ENCODE data around the gene LMBRD2.

Gene LMBRD2

DNA sequence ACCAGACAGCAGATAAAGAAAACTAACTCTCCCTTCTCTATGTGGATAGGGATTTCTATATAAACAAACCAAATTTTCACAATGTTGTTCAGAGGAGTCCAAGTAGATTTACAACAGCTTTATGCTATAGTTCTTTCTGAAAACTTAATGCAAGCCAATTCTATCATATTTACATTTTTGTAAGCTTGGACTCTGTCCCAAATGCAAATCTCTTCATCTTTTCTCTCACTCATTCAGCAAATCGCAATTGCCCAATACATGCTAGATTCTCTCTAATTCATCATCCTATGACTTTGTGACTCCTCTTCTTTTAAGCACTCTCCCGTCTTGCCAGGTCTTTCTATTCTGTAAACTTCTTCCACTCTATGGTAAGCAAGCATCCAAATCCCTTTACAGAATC, 45.9 kb downstream of the LMBRD2 start:
- DNase-seq (ENCODE audit: low read depth in 2 of 2): no peak

DNA sequence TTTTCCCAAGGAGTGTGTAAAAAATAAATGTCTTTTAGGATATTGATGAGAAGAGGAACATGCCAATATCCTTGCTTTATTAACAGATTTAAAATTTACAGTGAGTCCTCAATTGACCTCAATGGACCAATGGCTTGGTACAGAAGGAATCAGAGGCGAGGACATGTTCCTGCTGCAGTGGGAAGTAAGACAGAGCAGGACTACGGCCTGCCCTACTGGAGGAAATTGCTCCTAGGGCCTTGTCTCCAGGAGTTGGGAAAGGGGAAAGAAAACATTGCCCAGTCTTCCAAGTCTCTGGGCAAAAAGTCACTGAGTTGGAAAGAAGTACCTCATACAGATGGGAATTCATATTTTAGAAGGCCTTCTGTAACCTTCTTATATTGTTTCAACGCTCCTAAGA, 51.9 kb downstream of the LMBRD2 start:
- no peak for DNase-seq (ENCODE audit: low read depth in 2 of 2)

DNA sequence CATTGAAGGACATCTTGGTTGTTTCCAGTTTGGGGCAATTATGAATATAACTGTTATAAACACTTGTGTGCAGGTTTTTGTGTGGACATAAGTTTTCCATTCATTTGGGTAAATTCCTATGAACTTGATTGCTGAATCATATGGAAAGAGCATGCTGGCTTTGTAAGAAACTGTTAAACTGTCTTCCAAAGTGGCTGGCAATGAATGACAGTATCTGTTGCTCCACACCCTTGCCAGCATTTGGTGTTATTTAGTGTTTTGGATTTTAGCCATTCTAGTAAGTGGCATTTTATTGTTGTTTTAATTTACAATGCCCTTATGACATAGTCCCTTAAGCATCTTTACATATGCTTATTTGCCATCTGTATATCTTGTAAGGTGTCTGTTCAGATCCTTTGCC, 55.2 kb downstream of the LMBRD2 start:
- no peak for DNase-seq (ENCODE audit: low read depth in 2 of 2)

DNA sequence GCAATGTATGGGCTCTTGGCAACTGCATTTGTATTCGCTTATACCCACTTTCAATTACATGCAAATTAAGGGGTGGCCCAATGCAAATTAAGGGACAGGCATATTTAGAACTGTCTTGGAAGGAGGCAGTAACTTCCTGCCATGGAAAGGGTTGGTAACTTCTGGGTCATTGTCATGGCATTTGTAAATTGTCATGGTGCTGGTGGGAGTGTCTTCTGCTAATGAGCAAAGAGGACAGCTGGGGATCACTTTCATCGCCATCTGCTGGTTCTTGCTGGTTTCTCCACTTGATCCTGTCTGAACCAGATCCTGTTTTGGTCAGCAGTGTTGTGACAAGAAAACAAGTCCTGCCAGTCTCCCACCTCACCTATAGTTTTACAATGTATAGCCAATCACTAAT, 61.7 kb downstream of the LMBRD2 start:
- no peak for DNase-seq (ENCODE audit: low read depth in 2 of 2)

DNA sequence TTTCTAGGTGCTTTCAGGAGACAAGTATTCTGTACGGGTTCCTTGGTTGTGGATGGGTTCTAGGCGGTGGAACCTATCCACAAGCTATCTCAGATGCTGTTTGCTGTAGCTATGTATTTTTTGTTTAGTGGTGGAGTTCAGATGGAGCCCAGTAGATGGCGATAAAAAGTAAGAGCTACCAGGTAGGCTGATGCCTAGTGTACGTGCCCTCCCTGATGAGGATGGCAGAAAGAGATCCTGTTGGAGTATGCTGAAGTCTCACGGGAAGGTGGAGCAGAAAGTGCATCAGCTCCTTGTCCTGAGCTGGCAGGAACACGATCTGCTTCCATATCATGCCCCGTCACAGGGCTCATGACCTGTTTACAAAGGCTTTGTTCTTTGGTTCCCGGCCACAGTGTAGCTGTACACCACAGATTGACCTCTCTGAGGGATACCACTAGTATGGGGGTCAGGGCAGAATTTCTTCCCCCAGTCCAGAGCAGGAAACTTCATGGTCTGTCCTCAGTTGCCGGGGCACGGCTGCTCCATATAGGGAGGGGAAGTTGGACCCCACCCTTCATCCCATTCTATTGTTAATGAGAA, 72.4 kb downstream of the LMBRD2 start:
- DNase-seq (ENCODE audit: low read depth in 2 of 2): no peak

DNA sequence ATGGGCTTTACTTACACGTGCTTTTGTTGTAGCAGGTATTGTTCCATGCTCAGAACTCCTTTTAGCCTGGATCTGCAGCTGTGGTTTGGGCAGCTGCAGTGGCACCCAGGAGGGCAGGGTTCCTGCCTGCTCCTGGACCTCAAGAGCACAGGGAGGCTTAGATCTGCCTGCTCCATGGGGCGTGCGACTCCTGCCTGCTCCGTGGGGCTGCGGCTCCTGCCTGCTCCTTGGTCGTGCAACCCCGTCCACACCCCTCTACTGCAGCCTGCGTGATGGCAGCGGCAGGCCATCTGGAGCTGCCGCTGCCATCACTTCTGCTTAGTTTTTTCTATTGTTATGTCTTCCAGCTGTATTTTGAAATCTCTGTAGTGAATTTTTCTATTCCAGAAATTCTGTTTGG, 73.3 kb downstream of the LMBRD2 start:
- DNase-seq (ENCODE audit: low read depth in 2 of 2): no peak

DNA sequence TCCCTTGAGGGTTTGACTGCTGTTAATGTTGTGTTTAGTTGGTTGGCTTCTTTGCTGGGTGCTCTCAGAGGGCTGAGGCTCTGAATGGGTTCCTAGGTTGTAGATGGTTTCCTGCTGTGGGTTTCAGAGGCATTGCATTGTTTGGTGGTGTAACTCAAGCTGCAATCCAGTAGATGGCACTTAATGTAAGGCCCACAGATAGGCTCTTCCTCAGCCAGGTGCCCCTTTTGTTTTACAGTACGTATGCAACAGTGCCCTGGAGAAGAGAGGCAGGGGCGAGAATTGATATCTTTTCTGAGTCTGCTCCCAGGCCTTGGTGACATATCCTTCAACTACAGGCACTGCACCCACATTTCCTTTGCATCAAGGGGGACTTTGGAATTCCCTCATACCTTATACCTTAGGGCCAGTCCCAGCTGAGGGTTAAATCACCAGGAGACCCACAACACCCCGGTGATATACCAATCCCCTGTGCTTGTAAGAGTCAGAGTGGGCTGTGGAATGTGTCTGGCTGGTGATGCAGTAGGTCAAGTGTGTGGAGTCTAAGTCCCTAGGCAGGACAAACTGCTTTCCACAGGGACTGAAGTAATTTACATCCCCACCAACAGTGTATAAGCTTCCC, 78.0 kb downstream of the LMBRD2 start:
- DNase-seq (ENCODE audit: low read depth in 2 of 2): no peak

DNA sequence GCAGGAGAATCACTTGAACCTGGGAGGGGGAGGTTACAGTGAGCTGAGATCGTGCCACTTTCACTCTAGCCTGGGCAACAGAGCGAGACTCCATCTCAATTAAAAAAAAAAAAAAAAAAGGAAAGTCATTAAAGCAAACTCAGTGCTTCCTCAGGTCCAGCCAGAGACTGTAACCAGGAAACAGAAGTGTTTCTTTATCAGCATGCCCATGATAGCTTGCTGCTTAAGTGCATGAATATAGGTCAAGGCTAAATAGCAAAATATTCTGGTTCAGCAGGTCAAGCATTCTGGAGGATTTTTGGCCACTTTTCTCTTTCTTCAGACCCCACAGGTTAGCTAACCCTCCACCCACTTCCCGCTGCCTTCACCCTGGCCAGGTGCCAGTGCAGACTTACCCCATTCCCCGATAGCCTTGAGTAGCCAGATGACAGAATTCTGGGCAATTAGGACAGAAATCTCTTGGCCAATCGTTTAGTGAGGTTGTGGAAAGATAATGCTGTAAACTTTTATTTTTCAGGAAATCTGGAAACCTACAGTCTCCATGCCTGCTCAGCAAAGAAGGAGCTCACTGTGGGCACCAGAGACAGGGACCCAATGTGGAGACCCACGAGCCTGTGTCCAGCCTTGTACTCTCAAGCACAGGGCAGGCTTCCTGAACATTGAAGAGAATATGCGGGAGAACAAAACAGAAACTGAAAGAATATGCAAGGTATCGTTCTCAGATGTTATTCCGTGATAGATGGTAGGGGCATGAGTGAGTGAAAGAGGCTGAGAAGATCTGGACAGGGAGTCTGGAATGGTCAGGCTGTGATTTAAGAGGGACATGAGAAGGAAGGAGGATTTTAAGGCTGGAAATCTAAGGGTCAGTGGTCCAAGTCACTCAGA, 80.8 kb downstream of the LMBRD2 start:
- no peak for DNase-seq (ENCODE audit: low read depth in 2 of 2)

DNA sequence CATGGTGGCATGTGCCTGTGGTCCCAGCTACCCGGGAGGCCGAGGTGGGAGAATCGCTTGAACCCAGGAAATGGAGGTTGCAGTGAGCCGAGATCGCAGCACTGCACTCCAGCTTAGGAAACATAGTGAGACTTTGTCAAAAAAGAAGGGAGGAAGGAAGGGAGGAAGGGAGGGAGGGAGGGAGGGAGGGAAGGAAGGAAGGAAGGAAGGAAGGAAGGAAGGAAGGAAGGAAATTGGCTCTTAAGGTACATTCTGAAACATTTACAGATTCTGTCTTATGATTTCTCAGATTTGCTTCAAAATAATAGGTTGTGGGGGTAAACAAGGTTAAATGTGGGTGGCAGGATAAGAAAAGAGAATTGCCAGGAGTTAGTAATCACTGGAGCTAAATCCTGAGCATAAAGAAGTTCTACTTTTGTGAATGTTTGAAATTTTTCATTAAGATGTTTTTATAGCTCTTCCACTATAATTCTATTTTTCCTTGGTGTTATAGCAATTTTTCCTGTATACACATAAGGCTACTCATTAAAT, 82.9 kb downstream of the LMBRD2 start:
- DNase-seq (ENCODE audit: low read depth in 2 of 2): no peak

DNA sequence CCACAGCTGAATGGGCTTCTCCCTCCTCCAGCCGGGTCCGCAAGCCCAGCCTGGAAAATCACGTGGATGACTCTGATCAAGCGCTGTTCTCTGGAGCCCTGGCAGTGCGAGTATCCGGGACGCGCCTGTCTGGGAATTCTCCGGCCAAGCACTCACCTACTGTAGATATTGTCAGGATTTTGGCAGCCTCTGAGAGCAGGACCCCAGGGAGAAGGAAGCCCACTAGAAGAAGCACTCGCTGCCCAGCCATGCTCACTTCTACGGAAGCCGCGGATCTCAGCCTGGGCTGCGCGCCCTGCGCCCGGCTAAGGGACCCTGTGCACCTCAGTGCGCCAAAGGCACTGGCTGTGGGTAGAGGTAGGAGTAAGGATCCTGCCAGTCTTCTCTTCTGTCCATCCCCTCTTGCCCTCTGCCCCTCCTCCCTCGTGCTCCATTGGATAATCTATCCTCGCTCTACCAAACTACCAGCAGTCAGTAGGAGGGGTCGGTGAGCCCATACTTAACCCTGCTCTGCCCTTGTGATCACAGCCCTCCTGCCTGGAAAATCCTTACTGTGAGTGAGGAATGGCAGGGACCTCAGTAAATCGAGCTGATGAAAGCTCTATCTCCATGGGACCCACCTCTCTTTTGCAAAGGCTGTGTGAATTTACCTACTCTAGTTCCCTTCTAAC, 85.0 kb downstream of the LMBRD2 start, which contains the start of gene UGT3A2:
UGT3A2 (minus strand) TSS at position 343 of the 671 bp plus-strand sequence; CDS start at position 250, 93 bp downstream.
- no peak for DNase-seq (ENCODE audit: low read depth in 2 of 2)

DNA sequence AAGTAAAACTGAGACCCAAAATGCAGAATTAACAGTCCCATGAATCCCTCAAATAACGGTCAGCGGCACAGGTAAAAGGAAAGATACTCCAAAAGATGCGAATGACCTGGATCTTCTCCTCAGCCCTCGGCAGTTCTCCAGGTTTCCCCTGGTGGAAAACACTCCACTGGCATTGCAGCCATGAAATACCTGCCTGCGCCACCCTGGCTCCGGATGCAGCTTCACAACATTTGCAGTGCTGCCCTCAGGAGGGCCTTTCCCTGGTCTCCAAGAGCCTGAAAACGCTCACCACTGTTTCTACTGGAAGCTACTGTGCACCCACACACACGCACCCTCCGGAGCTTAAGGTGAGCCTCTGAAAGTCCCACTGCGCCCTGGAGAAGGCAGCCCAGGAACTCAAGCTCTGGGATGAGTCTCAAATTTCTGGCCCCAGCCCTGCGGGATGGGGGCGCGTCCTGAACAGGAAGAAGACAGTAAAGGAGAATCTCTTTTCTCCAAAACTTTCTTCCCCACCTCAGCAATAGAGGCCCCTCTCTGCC, 85.6 kb downstream of the LMBRD2 start:
- DNase-seq (ENCODE audit: low read depth in 2 of 2): no peak

DNA sequence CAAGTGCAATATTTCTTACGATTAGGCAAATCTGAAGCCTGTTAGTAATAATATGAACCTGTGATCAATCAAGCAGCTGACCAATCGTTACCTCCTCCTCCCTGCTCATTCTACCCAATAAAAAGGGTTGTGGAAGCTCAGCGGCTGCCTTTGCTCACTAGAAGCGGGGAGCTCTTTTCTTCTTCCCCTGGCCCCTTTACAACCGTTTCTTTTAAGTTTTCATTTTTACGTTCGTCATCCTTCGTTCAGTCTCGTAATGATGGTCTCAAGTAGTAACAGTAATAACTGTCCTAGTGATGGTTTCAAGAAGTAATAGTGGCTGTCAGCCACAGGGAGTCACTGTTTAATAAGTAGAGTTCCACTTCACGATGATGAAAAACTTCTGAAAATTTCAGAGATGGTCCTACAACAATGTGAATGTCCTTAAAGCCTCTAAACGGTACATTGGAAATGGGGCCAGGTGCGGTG, 91.2 kb downstream of the LMBRD2 start:
- no peak for DNase-seq (ENCODE audit: low read depth in 2 of 2)

DNA sequence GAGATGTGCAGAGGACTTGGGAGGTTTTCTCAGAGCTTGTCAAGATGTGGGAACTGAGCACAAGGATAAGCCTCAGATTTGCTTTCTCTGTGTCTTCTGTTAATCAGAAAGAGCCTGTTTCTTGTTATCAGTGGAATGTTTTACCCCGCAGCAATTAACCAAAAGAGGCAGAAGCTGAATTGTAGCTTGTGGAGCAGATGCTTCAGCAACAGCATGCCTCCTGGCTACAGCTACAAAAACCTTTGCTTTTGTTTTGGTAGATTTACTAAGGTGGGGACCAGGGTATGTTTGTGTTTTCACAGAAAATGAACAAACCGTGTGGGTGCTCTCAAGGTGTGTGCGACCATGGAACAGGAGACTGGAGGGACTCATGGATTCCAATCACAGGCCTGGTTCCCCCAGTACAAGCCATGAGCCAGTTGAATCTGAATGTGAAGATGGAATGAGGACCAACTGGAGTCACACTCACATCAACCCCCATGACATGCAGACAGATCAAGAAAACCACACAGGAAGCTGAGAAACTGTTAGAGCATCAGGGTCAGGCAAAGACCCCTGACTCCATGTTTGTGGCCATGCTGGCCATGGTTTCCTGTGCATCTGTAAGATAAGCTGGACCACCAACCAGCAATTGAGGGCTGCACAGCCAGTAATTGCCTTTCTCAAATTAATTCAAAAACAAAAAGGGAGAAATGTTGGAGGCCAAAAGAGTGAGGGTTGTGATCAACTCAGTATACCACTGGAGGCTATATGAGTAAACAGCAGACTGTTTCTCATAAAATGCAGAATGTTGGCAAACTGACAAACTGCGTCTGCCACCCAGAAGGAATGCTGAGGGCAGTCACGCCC, 91.9 kb downstream of the LMBRD2 start:
- no peak for DNase-seq (ENCODE audit: low read depth in 2 of 2)

DNA sequence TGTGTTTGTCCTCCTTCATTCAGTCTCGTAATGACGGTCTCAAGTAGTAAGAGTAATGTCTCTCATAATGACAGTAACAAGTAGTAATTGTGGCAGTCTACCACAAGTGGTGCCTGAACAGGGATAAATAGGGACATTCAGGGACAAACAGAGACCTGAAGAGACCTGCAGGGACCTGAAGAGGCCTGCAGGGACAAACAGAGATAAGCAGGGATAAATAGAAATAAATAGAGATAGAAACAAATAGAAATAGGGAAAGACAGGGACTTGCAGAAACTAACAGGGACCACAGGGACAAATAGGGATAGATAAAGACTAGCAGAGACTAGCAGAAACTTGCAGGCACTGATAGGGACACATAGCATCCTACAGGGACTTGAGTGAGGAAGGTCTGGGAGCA, 92.9 kb downstream of the LMBRD2 start:
- DNase-seq (ENCODE audit: low read depth in 2 of 2): no peak

DNA sequence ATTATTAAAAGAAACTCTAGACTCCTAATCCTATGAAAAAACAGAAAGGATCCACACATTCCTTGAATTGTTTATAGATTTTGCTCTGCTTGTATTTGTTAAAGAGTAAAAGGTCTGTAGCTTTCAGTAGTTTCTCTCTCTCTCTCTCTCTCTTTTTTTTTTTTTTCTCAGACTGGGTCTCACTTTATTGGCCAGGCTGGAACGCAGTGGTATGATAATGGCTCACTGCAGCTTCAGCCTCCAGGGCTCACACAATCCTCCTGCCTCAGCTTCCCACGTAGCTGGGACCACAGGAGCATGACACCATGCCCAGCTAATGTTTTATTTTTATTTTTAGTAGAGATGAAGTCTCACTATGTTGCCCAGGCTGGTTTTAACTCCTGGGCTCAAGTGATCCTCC, 94.3 kb downstream of the LMBRD2 start:
- DNase-seq (ENCODE audit: low read depth in 2 of 2): no peak

DNA sequence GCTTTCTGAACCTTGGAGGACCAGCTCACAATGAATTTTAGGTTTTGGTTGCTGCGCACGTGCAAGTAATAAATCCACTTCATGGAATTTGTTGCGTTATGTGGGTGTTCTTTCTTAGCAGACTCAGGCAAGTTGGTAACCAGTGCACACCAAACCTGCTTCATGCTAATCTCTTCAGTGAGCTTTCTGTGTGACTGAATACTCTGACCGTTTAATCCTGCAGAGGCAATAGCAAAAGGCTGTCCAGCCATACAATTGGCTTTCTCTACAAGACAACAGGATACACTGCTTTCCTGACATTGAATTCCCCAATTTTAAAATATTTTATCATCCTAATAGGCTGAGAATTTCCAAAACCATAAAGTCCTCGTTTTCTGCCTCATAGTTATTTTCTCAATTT, 95.3 kb downstream of the LMBRD2 start:
- no peak for DNase-seq (ENCODE audit: low read depth in 2 of 2)

DNA sequence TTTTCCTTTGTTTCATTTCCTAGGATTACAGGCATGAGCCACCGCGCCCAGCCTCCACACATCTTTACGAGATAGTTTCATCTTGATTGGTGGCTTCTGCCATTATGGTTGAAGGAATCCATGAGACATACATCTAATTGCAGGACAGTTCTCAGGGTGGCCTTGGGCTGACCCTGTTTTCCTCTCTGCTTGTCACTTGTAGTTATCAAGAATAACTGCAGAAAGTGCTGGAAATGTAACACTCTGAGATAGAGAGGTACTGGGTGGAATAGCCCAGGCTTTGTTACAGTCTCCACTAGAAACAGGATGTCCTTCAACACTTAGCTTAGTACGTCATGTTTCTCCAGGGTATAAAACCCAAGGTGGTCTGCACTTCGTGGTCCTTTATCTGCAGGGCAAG, 95.7 kb downstream of the LMBRD2 start:
- no peak for DNase-seq (ENCODE audit: low read depth in 2 of 2)

DNA sequence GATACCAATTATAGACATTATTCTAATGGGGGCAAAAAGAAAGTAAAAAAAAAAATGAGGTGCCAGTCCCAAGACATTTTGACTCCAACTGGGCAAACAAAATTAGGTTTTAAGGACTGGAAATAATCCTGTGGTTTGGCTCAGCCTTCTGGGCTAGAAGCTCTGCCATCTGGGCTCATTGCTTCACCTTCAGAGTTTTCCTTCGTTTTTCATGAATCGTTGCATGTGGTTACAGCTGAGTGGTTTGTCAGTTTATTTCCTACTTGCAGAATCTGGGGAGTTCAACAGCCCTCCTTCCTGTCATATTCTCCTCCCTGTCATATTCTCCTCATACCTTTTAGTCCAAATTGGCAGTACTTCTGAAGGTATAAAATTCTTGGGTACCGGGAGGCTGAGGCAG, 97.0 kb downstream of the LMBRD2 start:
- DNase-seq (ENCODE audit: low read depth in 2 of 2): no peak

DNA sequence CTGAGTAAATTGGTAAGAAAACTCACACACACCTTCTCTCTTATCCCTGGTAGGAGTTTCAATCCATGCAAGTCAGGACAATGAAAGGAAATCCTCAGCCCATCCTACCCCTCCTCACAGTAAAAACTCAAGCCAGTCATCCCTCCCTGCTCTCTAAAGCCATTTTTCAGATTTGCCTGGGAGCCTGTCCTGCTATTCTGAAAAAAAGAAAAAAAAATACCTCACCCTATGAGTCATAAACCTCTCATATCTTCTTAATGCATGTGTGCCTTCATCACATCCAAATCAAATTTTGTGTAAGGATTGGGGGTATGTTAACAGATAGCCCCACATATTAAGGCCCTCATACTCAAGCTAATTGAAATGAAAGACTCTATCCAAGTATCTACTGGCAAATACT, 99.1 kb downstream of the LMBRD2 start:
- no peak for DNase-seq (ENCODE audit: low read depth in 2 of 2)

DNA sequence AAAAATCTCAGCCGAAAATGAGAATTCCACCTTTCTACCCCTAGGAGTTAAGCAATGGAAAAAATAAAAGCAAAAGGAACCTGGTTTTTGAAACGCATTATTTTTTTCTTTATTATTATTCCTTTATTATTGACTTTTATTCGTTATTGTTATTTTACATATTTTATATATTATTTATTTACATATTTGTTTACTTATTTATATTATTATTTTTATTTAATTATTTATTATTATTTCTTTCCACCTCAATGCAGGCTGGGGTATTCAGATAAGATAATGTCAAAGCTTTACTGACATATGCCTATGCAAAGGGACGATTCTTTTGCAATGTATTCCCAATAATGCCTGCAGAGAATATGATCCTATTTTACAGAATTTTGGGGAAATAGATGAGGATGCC, 101.7 kb downstream of the LMBRD2 start:
- DNase-seq (ENCODE audit: low read depth in 2 of 2): no peak
